Omental fat pad (tissue), 4 donors: ENCODE data around the gene AGRP. TPM values are rescaled to one million over a fixed set of nuclear protein-coding genes. Genes with fewer than 3 reads are reported as not detected.

Source experiments
- ATAC-seq: fragments of 150-250 bp; one replicate; pipeline ENCODE4 v1.9.1; 2016; ENCODE audit warnings: mild to moderate bottlenecking, moderate library complexity; ENCODE audit not compliant: low FRiP score
- DNase-seq: peaks from one replicate; pipeline ENCODE4 v3.0.0-alpha.2; 2019; ENCODE audit warnings: low spot score
- total RNA-seq, 4 donors: library from RNA; depleted of rRNA; stranded (reverse); fragments of >200 nt; gene quantifications; one replicate each; pipeline ENCODE4 v1.1.0, GENCODE V29; 2016
- TF ChIP-seq, protein P1 (sequence below), 3 donors: fragments of 450-650 bp; IDR thresholded peaks; one replicate each; pipeline ENCODE4 v1.5.1; 2016 to 2017; ENCODE audit warnings: antibody characterized with exemption in 3 of 3, mild to moderate bottlenecking in 3 of 3, moderate library complexity in 2 of 3

Gene AGRP
- total RNA-seq, 4 donors from 2014 or later, result not detected

DNA sequence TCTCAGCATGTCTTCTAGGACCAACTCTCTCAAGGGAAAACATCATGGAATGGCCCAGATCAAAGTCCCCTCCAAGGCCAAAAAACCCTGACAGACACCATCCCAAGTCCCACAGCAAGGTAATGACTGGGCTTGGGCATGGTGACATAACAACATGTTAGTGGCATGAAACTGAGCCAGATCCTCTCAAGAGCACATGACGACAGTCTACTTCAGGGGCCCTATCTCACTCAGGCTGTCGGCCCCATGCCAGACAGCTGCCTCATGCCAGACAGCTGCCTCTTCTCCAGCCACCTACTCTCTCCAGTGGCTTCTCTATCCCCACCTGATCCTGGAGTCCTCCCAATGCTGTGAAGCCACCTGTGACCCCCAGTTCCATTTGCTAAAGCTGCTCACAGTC is 34.0 kb downstream of the AGRP start:
- DNase-seq (no peak), ATAC-seq (no peak)
- TF ChIP-seq, protein P1, sequence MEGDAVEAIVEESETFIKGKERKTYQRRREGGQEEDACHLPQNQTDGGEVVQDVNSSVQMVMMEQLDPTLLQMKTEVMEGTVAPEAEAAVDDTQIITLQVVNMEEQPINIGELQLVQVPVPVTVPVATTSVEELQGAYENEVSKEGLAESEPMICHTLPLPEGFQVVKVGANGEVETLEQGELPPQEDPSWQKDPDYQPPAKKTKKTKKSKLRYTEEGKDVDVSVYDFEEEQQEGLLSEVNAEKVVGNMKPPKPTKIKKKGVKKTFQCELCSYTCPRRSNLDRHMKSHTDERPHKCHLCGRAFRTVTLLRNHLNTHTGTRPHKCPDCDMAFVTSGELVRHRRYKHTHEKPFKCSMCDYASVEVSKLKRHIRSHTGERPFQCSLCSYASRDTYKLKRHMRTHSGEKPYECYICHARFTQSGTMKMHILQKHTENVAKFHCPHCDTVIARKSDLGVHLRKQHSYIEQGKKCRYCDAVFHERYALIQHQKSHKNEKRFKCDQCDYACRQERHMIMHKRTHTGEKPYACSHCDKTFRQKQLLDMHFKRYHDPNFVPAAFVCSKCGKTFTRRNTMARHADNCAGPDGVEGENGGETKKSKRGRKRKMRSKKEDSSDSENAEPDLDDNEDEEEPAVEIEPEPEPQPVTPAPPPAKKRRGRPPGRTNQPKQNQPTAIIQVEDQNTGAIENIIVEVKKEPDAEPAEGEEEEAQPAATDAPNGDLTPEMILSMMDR (IDR thresholded peaks at IDR 0.05), result no peak

DNA sequence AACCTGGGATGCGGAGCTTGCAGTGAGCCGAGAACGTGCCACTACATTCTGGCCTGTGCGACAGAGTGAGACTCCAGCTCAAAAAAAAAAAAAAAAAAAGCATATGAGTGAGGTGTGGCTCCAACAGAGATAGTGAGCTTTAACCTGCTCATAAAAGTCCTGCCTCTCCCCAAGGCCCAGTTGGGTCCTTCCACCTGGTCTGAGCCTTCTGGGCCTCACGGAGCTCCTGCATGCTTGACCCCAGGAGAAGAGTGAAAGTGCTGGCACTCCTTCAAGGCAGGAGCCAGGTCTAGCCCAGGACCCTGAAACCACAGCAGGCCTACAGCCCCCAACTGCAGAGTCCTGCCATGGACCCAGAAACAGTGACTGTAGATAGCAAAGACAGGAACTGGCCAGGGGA is 34.8 kb downstream of the AGRP start:
- no peak for DNase-seq
- no peak for ATAC-seq
- TF ChIP-seq, protein P1 (IDR thresholded peaks at IDR 0.05), result no peak

DNA sequence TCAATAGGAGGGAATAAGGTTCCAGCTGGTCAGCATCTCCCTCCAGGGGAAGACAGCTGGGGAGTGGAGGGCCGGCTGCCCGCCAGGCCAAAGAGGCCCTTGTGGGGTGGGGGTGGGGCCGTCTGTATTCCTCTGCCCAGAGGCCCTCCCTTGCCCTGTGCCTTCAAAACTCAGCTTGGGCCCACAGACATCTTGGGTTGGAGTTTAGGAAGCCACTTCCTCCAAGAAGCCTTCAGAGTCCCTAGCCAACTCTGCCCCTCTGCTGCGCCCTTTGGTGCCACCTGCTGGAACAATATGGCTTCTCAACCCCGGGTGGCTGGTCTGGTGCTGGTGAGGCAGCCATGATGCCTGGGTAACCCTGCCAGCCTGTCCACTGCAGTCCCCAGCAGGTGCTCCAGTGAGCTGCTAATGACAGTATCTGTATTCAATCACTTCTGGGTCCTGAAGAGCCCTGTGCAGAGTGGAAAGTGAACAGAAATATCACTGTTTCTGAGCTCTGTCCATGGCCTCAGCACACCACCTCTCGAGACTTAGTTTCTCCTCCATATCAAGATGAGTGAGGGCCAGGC is 35.8 kb downstream of the AGRP start:
- TF ChIP-seq, protein P1 (IDR thresholded peaks at IDR 0.05), result no peak
- no peak for ATAC-seq
- no peak for DNase-seq

DNA sequence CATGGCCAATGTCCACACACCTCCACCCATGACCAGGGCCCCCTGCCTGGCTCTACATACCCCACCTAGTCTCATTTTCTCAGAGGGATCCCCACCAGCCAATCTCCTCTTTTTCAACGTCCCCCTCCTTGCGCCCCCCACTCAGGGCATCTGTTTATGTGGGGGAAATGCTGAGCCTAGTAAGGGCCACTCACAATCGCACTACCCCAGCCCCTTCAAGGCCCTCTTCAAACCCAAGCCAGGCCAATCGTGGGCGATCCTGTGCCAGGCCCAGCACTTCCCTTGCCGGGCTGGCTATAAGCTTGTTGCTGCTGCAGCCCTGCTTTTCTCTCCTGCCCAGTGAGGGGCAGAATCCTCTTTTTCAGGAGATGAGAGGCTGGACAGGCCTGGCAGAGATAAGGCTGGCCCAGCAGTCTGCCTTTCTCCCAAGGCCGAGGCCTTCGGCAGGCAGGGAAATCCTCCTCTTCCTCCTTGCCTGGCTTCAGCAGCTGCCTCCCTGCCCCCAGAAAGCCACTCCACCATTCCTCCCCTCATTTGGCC is 36.3 kb downstream of the AGRP start:
- TF ChIP-seq, protein P1 (IDR thresholded peaks at IDR 0.05), result no peak
- DNase-seq (no peak), ATAC-seq (no peak)

DNA sequence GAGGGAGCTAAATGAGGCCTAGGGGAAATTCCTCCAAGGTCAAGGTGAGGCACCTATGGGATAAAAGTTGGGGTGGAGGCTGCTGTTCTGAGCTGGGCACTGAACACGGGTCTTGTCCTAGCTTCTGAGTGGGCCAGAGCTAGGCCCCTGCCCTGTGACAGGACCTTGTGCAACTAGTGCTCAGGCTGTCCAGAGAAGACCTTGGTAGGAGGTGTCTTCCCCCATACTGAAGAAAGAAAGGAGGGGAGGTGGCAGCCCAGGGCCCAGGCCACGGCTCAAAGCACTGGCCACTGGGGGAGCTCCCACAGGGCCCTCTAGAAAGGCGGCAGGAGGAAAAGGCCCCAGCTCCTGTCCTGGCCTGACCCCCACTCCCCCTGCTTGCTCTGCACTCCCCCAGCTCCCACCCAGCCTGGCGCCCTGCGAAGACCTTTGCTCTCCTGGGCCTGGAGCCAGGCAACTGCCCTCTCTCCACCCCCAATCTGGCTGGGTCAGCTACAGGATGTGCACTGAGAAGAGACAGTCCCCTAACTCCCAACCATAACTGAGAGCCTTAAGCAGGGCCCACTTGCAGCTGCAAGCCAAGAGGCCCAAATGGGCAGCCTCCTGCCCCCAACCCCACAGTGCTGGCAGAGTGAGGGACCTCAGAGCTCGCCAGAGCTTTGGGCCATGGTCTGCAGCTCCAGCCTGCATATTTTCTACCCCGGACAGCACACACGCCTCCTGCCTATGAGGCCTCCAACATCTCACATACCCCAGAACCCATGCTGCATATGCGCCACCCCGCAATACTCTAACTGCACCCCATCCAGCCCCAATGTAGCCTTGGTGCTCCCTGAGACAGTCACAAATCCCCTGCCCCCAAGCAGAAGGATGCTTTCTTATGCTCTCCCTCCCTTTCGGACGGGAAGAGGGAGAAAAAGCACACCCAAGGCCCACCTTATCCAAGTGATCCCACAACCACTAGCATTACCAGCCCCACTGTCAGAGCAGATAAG is 37.1 kb downstream of the AGRP start:
- TF ChIP-seq, protein P1 (IDR thresholded peaks at IDR 0.05), result no peak
- ATAC-seq (no peak), DNase-seq (no peak)

DNA sequence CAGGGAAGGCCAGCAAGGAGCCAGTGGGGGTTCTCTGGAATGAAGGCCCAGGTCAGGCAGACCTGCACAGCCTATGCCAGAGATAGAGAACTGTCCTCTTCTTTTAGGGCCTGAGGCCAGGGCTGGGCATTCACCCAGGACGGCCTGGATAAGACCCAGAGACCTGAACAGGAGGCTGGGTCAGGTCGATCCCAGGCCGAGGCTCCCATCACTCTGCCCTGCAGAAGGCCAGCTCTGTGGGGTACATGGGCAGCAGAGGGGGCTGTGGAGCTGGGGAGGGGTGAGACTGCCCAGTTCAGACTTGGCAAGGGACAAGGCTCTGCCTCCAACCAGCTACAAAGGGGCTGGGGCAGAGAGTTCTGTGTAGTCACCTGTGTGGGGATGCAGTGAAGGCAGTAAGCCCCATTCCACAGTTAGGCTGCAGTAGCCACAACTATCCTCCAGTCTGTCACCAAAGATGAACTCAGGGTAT is 37.9 kb downstream of the AGRP start:
- TF ChIP-seq, protein P1 (IDR thresholded peaks at IDR 0.05), result no peak
- ATAC-seq, result no peak
- no peak for DNase-seq
